Ureter (tissue), 1 donor: ENCODE measurements around the gene TREML1. TPM values are rescaled to one million over a fixed set of nuclear protein-coding genes. Genes with fewer than 3 reads are reported as not detected.
"Not testable (repeated sequence)": the region's sequence is repeated elsewhere in the genome, so short reads cannot be mapped to it uniquely, and the experiment has no call there.

ENCODE experiments used
- DNase-seq: peaks from one replicate; pipeline ENCODE4 v3.0.0-alpha.2; 2020; ENCODE audit warnings: low spot score
- total RNA-seq: library from RNA; stranded (reverse); gene quantifications from one replicate; pipeline ENCODE4 v1.2.4, GENCODE V29; 2023
- donor health status: DM: yes; HTN: yes; CAD: no.

The TREML1 gene
- 0.86 TPM for total RNA-seq

- DNase-seq: no peak
These were observed at the start of gene TREML1 for GRCh38 chr6:41153992-41154625. TSS of gene TREML1 (minus strand) at chr6:41154347. CDS start at chr6:41154288, 59 bp downstream.

GRCh38 chr6:41201764-41202173, 47.6 kb upstream of the TREML1 start:
- DNase-seq: no peak

GRCh38 chr6:41200901-41201763, 47.0 kb upstream of the TREML1 start, which contains the start of gene TREML2:
TSS of gene TREML2 (minus strand) at chr6:41201149. CDS start at chr6:41201008, 141 bp downstream.
- no peak for DNase-seq

- no peak for DNase-seq
These were observed 46.3 kb upstream of the TREML1 start for GRCh38 chr6:41200296-41200900.

GRCh38 chr6:41199552-41200246, 45.6 kb upstream of the TREML1 start:
- no peak for DNase-seq

GRCh38 chr6:41197234-41197633, 43.1 kb upstream of the TREML1 start:
- no peak for DNase-seq

- no peak for DNase-seq
These were observed 40.2 kb upstream of the TREML1 start for GRCh38 chr6:41194386-41194785.

GRCh38 chr6:41193884-41194283, 39.7 kb upstream of the TREML1 start:
- DNase-seq: no peak

- DNase-seq: no peak
These were observed 39.1 kb upstream of the TREML1 start for GRCh38 chr6:41193171-41193734.

- no peak for DNase-seq
These were observed 37.4 kb upstream of the TREML1 start for GRCh38 chr6:41191569-41191968.

GRCh38 chr6:41190791-41191190, 36.6 kb upstream of the TREML1 start:
- DNase-seq: no peak

GRCh38 chr6:41189967-41190366, 35.8 kb upstream of the TREML1 start:
- DNase-seq: no peak

GRCh38 chr6:41189046-41189445, 34.9 kb upstream of the TREML1 start:
- DNase-seq: not testable (repeated sequence)

GRCh38 chr6:41187924-41188886, 34.1 kb upstream of the TREML1 start:
- no peak for DNase-seq

GRCh38 chr6:41186031-41186562, 31.9 kb upstream of the TREML1 start:
- DNase-seq: no peak

- no peak for DNase-seq
These were observed 30.6 kb upstream of the TREML1 start for GRCh38 chr6:41184761-41185160.

- DNase-seq: no peak
These were observed 28.2 kb upstream of the TREML1 start for GRCh38 chr6:41182069-41183034.

- DNase-seq: no peak
These were observed 27.4 kb upstream of the TREML1 start for GRCh38 chr6:41181566-41181965.

GRCh38 chr6:41179163-41179562, 25.0 kb upstream of the TREML1 start:
- DNase-seq: no peak
